Activated CD4-positive, alpha-beta T cell treated with anti-CD3 and anti-CD28 coated beads, Interleukin-2, amount 50 U/mL, for 16 hours (primary cell): ENCODE data around the gene BRME1.
"Not testable (repeated sequence)": the region's sequence is repeated elsewhere in the genome, so short reads cannot be mapped to it uniquely, and the experiment has no call there.

Source experiments
- DNase-seq: peaks from one replicate; pipeline ENCODE4 v3.0.0-alpha.2; 2020

BRME1 gene

DNA sequence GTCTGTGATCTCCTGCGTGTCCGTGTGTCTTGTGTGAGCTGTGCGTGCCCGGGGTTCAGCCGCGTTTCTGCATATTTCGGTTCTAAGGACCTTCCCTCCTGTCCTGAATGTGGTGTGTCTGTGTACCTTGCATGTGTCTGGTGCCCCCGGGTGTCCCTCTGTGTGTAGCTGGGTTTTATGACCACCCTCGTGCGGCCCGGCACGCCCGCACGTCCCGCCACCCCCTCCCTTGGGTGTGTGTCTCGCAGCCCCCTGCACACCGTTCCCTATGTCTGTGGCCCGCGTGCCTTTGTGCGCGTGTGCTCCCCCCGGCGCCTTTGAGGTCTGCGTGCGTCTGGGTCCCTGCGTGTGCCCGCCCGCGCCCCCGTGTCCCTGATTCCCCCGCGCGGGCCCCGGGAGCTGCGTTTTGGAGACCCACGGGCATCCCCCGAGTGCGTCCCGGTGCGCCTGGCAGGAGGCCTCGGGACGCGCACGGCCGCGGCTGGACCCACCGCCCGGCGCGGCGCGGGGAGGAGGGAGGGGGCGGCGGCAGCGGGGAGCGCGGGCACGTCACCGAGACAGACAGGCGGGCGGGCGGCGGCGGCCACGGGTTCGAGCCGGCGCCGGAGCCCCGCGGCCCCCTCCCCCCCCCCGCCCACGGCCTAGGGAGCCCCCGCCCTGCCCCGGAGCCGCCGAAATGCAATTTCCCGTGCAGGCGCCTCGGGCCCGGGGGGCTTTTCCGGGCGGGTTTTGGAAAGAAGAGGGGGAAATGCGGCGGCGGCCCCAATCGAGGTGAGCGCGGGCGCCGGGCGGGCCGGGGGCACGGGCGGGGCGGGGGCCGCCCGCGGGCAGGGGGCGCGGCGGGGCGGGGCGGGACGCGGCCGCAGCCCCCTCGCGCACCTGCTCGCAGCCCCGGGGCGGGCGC, 41.0 kb downstream of the BRME1 start:
- DNase-seq, result no peak

DNA sequence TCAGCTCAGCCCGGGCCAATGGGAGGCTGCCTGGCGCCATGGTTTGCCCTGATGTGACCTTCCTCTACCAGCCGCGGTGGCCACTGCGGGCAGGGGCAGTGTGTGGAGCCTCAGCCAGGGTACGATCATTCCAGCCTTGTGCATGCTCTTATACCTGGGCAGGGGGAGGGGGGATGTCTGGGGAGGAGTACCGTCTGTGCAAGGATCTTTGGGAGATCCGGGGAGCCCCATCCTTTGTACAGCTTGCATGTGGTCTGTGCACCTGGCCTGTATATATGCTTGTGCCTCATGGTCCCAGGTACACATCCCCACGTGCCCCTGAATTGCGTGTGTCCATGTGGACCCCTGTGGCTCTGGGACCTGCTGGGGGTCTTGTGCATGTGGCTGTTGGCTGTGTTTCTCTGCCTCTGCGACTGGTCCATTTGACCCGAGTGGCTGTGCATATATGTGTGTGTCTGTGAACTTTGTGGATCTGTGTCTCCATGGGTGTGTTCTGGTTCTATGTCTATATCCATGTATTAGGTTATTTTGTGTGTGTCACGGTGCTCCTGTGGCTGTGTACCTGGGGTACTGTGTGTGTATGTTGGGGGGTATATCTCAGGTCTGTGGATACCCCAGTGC, 41.8 kb downstream of the BRME1 start:
- DNase-seq, result no peak

DNA sequence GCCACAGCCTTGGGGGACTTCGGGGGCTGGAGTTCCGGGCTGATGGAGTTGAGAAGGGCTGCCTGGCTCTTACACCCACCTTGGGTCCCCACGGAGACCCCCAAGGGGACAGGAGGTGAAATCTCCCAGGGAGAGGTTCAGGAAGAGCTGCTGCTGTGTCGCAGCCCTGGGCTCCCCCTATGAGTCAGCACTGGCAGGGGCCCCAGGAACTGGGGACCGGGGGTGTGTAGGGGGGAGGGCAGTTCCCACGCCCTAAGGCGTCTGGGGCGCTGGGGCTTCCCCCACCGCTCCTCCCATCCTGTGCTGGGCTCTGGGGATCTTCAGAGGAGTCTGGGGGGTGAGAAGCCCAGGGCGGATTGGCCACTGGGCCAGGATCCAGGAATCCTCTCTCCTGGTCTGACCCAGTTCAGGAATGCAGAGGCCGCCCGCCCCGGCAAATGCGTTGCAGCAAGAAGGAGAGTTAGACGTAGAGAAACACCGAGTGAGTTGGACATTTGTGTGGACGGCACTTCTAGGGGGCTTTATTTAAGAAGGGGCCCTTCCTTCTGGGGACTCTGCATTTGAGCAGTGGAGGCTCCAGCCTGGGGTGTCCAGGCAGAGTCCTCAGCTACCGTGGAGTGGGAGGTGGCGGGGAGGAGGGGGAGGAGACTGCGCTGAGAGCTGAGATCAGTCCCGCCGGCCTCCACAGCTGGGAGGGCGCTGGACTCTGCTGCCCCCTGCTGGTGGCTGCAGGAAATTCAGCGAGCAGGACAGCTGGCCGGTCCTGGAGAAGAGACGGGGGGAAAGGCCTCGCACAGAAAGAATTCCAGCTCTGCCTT, 44.0 kb downstream of the BRME1 start:
- peak; percentile 91 for DNase-seq

DNA sequence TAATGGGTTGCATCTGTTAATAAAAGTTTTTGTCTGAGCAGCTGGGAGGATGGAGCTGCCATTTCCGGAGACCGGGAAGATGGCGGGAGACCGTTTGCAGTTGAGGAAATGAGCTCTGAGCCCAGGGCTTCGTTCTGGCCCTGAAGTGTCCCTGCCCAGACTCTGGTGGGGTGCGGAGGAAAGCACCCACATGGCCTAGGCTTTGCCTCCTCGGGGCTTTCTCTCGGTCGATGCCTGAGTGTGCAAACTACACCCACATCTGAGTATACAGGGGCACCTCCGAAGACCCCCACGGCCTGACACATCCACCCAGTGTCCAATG, 44.6 kb downstream of the BRME1 start:
- no peak for DNase-seq

DNA sequence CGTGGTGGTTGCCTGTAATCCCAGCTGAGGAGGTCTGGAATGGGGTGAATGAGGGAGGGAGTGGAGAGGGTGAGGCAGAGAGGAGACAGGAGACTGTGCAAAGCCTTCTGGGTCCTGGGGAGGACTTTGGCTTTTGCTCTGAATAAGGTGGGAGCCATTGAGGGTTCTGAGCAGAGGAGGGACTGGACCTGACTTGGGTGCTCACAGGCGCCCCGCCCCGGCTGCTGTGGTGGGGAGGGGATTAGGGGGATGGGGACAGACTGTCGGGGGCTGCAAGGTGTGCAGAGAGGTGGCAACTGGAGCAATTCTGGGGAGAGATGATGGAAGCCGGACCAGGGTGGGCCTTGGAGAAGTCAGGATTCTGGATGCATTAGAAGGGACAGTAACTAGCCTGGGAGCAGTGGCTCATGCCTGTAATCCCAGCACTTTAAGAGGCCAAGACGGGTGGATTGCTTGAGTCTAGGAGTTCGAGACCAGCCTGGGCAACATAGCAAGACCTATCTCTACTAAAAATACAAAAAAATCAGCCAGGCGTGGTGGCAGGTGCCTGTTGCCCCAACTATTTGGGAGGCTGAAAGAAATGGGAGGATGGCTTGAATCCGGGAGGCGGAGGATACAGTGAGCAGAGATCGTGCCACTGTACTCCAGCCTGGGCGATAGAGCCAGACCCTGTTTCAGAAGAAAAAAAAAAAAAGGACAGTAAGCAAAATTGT, 45.1 kb downstream of the BRME1 start:
- DNase-seq, result no peak

DNA sequence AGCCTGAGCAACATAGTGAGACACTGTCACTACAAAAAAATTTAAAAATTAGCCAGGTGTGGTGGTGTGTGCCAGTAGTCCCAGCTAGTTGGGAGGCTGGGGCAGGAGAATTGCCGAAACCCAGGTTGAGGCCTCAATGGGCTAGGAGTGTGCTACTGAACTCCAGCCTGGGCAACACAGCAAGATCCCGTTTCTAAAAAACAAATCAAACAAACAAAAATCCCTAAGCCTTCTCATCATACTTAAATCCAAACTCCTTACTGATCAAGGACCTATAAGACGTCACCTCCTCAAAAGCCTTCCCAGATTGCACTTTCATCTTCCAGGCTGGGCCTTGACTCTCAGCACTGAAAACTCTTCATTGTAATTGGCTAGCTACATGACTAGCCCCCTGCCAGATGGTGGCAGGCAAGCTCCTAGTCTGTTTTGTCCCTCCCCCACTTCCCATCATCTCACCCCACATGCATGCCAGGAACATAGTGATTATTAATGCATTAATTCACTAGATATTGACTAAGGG, 46.5 kb downstream of the BRME1 start:
- no peak for DNase-seq

DNA sequence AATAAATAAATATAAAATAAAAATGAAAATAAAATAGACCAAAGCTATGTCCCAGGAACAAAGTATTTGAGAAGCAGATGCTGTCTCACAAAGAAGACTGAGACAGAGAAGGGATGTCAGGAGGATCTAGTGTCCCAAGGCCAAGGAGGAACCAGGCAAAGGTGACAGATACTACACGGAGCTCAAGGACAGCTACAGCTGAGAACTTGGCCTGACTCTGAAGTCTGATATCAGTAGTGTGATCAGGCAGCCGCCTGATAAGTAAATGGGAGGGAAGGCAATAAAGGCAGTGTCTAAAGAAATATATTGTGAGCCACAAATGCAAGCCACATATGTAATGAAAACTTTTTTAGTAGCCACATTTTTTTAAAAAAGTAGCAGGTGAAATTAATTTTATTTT, 49.4 kb downstream of the BRME1 start:
- DNase-seq, result no peak

DNA sequence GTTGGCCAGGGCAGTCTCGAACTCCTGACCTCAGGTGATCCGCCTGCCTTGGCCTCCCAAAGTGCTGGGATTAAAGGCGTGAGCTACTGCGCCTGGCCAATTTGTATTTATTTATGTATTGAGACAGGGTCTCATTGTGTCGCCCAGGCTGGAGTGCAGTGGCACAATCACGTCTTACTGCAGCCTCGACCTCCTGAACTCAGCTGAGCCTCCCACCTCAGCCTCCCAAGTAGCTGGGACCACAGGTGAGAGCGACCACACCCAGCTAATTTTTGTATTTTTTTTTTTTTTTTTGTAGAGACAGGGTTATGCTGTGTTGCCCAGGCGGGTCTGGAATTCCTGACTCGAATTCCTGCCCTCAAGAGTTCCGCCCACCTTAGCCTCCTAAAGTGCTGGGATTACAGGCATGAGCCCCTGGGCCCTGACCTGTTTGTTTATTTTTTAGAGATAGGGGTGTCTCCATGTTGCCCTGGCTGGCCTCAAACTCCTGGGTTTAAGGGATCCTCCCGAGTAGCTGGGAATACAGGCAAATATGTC, 53.7 kb downstream of the BRME1 start:
- not testable (repeated sequence) for DNase-seq

DNA sequence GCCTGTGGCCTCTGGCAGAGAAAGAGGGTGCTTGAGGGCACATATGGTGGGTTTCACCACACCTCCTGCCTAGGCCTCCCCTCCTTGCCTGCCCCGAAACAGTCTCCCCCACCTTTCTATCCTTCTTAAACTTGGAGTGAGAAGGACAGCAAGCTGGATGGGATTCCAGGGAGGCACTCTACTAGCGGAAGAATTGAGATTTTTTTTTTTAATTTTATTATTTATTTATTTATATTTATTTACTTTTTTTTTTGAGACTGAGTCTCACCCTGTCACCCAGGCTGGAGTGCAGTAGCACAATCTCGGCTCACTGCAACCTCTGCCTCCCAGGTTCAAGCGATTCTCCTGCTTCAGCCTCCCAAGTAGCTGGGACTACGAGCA, 54.2 kb downstream of the BRME1 start:
- DNase-seq, result not testable (repeated sequence)

DNA sequence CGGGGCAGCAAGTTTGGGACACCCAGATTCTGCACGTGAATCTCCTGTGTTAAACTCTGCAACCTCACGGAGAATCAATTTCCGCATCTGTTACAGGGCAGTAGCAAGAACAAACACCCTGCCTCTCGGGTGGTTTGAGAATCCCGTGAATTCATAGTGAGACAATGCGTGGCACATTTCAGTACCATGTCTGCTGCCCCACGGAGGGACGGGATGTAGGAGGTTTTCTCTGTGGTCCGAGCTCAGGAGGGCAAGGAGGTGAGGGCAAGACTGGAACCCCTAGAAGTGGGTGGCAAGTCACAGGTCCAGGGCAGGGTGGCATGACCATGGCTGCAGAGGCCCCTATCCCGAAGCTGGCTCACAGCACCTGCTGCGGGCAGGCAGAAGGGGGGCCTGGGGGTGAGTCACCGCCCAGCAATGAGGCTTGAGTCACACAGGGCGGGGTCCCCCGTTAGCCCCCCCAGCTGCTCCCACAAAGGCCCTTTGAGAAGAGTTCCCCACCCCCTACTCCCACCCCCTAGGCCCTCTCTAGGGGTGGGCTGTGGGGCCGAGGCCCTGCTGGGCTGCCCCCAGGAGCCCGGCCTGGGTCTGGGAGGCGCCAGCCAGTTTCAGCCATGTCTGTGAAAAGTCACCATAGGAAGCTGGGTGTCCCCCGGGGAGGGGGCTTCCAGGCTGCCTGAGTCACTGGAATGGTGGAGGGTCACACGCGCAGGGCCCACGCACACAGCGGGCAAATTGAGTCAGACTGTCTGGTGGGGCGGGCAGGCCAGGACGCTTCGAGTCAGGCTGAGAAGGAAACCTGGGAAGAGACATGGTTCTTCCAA, 54.8 kb downstream of the BRME1 start:
- DNase-seq, result no peak

DNA sequence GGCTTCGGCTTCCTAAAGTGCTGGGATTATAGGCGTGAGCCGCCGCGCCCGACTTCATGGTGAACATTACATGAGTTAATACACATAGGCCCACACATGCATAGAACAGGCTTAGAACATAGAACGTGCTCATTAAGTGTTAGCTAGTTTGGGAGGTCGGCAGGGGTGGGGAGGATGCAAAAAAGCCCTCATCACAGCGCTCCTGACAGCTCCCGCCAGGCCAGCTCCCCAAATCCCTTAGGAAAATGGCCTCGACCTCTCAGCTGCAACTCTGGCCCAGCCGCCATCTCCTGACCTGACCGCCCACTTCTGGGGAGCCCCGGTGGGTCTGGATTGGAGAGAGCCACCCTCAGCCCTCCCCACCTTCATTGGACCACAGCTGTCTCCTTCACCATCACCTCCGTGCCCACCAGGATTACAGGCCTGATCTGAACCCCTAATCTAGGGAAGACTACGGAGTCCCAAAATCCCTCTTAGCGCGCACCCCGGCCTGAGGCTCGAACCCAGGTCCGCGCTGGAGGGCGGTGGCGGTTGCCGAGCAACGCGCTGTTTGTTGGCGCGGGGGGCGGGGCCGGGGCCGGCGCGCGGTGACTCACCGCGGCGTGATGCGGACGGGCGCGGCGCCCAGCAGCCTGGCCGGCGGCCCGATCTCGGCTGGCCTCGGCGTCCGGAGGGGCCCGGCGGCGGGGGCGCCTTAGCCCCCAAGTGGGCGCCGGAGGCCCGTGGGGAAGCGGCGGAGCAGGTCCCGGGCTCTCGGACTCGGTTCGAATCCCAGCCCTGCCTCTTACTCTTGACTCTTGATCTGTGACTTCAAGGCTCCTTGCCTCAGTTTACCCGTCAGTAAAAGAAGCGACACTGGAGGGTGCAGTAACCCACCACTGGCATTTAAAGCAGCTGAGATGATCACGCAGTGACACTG, 55.7 kb downstream of the BRME1 start:
- peak; percentile 71 for DNase-seq

DNA sequence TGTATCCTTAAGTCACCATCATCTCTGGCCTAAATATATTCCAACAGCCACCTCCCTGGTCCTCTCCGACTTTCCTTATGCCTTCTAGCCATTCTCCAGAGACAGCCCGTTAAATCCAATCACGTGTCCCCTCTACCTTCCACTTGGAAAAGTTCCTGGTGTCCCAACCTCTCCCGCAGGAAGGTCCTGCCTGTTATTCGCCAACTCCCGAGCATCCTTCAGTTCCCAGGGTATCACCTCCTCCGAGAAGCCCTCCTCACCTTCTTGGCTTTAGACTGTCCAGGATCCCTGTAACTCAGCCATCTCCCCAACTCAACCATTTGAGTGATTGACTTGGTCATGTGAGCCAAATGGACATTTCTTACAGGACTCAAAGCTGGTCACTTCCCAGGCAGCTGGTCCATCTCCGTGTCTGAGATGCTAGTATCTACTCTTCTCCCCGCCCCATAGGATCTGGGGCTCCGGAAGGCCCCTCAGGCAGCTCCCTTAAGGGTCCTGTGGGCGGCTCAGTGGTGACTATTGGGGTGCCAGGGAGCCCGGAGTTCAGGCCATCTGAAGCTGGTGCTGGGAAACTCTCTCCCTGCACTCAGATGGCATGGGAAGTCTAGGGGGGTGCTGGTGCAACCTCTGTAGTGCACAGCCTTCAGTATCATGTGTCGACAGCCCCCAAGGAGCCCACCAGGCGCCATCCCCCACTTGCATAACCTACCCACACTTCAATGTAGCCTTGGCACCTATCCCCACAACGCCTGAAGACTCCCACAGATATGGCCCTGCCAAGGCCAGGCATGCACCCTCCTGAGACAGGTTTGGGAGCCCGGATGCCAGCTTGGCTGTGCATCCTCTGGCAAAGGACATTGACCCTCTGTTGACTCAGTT, 56.9 kb downstream of the BRME1 start:
- DNase-seq, result no peak

DNA sequence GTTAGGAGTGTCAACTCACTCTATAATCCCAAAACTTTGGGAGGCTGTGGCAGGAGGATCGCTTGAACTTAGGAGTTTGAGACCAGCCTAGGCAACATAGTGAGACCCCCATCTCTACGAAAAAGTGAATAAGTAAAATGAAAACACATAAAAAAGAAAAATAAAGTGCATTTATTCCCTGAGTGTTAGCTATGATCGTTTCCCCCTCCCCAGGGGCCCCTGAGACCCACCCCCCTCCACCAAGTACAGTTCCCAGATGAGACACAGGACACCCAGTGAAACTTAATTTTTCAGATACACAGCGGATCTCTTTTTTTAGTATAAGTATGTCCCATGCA, 57.6 kb downstream of the BRME1 start:
- DNase-seq, result no peak

DNA sequence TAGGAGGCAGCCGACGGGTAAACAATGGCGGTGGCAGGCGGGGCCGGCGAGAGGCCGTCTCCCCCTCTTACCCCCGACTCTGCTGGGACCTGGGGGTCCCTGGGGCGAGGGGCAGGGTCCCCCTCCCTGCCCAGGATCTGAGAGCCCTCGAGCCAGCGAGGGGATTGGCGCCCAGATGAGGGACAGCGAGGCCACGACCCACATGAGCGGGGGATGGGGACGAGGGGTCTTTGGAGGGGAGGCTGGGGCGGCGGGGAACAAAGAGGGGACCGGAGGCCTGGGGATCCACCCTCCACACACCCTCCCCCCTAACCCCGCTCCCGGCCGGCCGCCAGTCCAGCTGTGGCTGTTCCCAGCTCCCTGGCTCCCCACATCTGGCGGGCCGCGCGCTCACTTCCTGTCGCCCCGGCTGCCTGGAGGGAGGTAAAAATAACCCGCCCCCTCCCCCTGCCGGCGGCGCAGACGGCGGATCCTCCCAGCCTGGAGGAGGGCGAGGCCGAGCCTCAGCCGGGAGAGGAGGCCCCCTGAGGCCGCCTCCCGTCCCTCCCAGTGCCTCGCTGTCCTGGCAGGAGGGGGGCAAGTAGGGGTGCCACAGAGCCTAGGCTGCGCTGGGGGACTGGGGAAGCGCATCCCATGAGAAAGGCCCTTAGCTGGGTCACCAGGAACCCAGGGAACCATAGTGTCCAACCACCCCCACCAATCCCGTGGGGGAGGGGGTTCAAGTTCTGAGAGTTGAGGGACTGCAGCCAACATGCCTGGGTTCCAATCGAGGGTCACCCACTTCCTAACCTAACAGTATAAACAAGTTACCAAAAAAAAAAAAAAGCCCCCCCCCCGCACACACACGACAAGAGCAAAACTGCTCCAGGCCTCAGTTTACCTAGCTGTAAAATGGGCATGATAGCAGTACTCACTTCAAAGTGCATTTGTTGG, 58.2 kb downstream of the BRME1 start:
- DNase-seq, result peak; percentile 85

DNA sequence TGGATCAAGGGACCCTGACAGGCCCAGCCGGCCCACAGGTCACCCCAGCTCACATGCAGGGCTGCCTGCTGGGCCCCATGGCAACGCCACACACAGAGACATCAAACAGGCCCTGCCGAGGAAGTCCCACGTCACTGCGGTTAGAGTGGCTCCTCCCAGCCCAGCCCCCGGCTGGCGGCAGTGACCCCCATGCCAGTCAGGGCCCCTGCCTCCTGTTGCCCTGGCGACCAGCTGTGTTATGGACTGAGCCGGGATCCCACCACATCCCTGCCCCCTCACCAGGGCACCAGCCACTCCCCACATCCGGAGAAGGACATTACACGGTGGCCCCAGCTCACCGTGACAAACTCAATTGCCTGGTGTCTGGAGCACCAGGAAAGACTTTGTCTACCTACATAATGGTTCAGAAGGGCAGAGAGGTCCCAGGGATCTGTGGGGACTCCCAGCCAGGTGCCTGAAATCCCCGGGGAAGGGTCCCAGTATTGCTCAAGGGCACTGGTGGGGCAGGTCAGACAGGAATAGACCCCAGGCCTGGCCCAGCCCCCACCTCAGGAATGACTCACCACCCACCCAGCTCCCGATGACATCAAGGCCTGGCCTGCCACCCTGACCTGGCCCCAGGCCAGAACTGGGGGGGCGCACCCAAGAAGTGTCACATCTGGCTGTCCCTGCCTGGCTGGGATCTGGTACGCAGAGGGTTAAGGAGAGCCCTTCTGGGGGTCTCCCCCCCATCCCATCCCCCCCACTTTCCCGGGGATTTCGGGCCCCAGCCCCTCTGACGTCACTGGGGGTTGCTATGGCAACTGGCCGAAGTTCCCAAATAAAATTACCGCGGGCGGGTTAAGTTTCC, 59.1 kb downstream of the BRME1 start:
- peak; percentile 96 for DNase-seq

DNA sequence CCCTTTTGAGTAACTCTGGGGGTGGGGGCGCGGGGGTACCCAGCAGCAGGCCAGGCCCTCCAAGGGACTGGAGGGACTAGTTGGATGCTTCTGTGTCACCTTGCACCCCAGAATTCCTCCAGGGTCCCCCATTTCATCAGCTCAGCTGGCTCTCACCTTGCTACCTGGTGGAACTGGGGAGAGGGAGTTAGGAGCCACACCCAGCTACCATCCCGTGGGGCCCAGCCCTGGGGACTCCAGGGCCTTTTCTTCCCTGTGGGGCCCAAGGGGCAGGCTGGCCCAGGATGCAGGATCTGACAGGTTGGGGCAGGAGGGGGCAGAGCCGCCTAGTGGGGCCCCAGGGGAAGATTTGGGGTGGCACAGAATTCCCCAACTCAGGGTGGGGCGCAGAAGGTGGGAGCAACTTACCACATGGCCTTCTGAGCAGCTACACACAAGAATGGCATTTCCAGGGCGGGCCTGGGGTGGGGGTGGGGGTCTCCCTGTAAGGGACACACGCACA, 61.7 kb downstream of the BRME1 start:
- DNase-seq, result no peak
